Measurements from ENCODE around the gene SLC35G3. TPM values are rescaled to one million over a fixed set of nuclear protein-coding genes. Genes with fewer than 3 reads are reported as not detected.

Gene SLC35G3
- total RNA-seq, 1 experiment from 2014 or later, result not detected

DNA sequence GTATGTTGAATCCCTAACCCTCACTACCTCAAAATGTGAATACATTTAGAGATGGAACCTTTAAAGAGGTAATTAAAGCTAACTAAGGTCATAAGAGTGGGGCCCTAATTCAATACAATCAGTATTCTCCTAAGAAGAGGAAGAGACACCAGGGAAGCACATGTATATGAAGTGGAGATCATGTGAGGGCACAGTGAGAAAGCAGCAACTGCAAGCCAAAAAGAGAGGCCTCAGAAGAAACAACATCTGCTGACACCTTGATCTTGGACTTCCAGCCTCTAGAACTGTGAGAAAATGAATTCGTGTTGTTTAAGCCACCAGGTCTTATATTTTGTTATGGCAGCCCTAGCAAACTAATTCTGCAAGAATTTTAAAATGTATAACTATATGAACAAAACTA, 35.4 kb upstream of the SLC35G3 start:
- Mint-ChIP-seq H3K9me3 (ENCODE audit: unreplicated experiment) (no peaks in the 10 kb centered on the region), H3K27me3 (ENCODE audit: insufficient read depth, unreplicated experiment) (peaks cover 14% of the 10 kb centered on the region), H3K27ac (ENCODE audit: low read depth, unreplicated experiment) (no peak overlapping the region), H3K4me3 (ENCODE audit: unreplicated experiment) (no peak overlapping the region), H3K4me1 (ENCODE audit: insufficient read depth, unreplicated experiment) (no peaks in the 10 kb centered on the region), H3K36me3 (ENCODE audit: insufficient read depth, unreplicated experiment) (no peaks in the 10 kb centered on the region)
- ChIA-PET POLR2A (no interaction called here), CTCF (interaction anchor here (1.8 kb wide), 1 partner anchor 8 kb away, joined by 5 read pairs; no protein-coding TSS in a partner anchor)
- intact Hi-C loops (cut with micrococcal nuclease), result no loop called here
- no TSS peak for BruUV-seq (replicated peaks)
- no peak for DNase-seq (ENCODE audit: unreplicated experiment)
- TF ChIP-seq, protein P1, sequence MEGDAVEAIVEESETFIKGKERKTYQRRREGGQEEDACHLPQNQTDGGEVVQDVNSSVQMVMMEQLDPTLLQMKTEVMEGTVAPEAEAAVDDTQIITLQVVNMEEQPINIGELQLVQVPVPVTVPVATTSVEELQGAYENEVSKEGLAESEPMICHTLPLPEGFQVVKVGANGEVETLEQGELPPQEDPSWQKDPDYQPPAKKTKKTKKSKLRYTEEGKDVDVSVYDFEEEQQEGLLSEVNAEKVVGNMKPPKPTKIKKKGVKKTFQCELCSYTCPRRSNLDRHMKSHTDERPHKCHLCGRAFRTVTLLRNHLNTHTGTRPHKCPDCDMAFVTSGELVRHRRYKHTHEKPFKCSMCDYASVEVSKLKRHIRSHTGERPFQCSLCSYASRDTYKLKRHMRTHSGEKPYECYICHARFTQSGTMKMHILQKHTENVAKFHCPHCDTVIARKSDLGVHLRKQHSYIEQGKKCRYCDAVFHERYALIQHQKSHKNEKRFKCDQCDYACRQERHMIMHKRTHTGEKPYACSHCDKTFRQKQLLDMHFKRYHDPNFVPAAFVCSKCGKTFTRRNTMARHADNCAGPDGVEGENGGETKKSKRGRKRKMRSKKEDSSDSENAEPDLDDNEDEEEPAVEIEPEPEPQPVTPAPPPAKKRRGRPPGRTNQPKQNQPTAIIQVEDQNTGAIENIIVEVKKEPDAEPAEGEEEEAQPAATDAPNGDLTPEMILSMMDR (IDR thresholded peaks at IDR 0.05; ENCODE audit: unreplicated experiment), result no peak

DNA sequence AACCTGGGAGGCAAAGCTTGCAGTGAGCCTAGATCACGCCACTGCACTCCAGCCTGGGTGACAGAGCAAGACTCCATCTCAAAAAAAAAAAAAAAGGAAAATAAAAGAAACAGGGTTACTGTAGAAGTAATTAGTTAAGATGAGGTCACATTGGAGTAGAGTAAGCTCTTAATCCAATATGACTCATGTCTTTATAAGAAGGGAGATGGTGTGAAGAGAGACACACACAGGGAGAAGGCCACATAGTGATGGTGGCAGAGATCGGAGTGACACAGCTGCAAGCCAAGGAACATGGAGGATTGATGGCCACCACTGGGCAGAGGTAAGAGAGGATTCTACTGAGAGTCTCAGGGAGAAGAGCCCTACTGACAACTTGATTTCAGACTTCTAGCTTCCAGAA, 33.4 kb upstream of the SLC35G3 start:
- no peak overlapping the region for H3K4me3 Mint-ChIP-seq (ENCODE audit: unreplicated experiment)
- no TSS peak for BruUV-seq (replicated peaks)

DNA sequence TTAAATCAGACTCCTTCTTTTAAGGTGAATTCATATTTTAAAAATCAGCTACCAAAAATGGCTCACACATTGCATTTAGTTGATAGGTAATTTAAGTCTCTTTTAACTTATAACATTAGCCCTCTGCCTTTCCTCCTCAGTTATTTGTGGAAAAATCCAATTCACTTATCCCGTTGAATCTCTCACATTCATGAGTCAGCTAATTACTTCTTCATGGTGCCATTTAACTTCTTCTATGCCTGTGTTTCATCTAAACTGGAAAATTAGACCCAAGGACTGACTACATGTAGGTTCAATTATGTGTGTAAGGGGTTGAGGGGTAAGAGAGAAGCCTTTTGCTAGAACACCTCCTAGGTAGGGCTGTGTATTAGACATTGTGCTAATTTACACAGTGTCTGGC, 30.2 kb upstream of the SLC35G3 start:
- Mint-ChIP-seq H3K27ac (ENCODE audit: low read depth, unreplicated experiment) (no peak overlapping the region), H3K27me3 (ENCODE audit: insufficient read depth, unreplicated experiment) (no peaks in the 10 kb centered on the region), H3K4me1 (ENCODE audit: insufficient read depth, unreplicated experiment) (no peaks in the 10 kb centered on the region), H3K4me3 (ENCODE audit: unreplicated experiment) (no peak overlapping the region), H3K9me3 (ENCODE audit: unreplicated experiment) (no peaks in the 10 kb centered on the region), H3K36me3 (ENCODE audit: insufficient read depth, unreplicated experiment) (no peaks in the 10 kb centered on the region)
- DNase-seq (ENCODE audit: unreplicated experiment), result no peak
- CTCF ChIA-PET, result interaction anchor here (0.6 to 0.7 kb wide), 3 partner anchors 14 to 105 kb away, joined by 3 to 4 read pairs (median 3); no protein-coding TSS in a partner anchor
- TF ChIP-seq, protein P1 (IDR thresholded peaks at IDR 0.05; ENCODE audit: unreplicated experiment), result no peak
- intact Hi-C loops (cut with micrococcal nuclease), result no loop called here
- no TSS peak for BruUV-seq (replicated peaks)
- POLR2A ChIA-PET, result no interaction called here

More for the DNA sequence above, 33.4 kb upstream of the SLC35G3 start:
- POLR2A ChIA-PET, result no interaction called here
- peaks cover 14% of the 10 kb centered on the region for H3K27me3 Mint-ChIP-seq (ENCODE audit: insufficient read depth, unreplicated experiment)
- CTCF ChIA-PET, result interaction anchor here (0.6 to 1.8 kb wide), 5 partner anchors 10 to 545 kb away, joined by 3 to 6 read pairs (median 4); no protein-coding TSS in a partner anchor
- intact Hi-C loops (cut with micrococcal nuclease), result no loop called here
- no peak overlapping the region for H3K27ac Mint-ChIP-seq (ENCODE audit: low read depth, unreplicated experiment)
- no peaks in the 10 kb centered on the region for H3K4me1 Mint-ChIP-seq (ENCODE audit: insufficient read depth, unreplicated experiment)
- H3K9me3 Mint-ChIP-seq (ENCODE audit: unreplicated experiment), result no peaks in the 10 kb centered on the region
- no peaks in the 10 kb centered on the region for H3K36me3 Mint-ChIP-seq (ENCODE audit: insufficient read depth, unreplicated experiment)
- no peak for DNase-seq (ENCODE audit: unreplicated experiment)
- TF ChIP-seq, protein P1 (IDR thresholded peaks at IDR 0.05; ENCODE audit: unreplicated experiment), result no peak

DNA sequence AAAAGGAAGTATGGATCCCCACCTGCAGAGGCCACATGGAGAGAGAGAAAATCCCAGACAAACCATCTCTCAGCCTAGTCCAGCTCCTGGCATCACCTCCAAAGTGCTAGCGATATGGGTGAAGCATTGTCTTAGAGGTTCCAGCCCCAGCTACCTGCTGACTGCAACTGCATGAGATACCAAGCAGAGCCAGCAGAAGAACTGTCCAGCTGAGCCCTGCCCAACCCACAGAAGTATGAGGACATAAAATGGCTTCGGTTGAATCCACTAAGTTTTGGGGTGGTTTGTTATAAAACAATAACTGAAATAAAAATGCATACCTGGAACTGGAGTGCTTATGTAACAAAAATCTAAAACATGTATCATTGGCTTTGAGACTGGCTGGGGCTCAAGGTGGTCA, 28.3 kb upstream of the SLC35G3 start:
- POLR2A ChIA-PET, result interaction anchor here (0.9 kb wide), 1 partner anchor 13 kb away, joined by 4 read pairs; no protein-coding TSS in a partner anchor
- Mint-ChIP-seq H3K4me1 (ENCODE audit: insufficient read depth, unreplicated experiment) (no peaks in the 10 kb centered on the region), H3K36me3 (ENCODE audit: insufficient read depth, unreplicated experiment) (no peaks in the 10 kb centered on the region), H3K4me3 (ENCODE audit: unreplicated experiment) (no peak overlapping the region), H3K9me3 (ENCODE audit: unreplicated experiment) (no peaks in the 10 kb centered on the region), H3K27me3 (ENCODE audit: insufficient read depth, unreplicated experiment) (no peaks in the 10 kb centered on the region), H3K27ac (ENCODE audit: low read depth, unreplicated experiment) (no peak overlapping the region)
- TF ChIP-seq, protein P1 (IDR thresholded peaks at IDR 0.05; ENCODE audit: unreplicated experiment), result no peak
- CTCF ChIA-PET, result interaction anchor here (1.0 kb wide), 1 partner anchor 9 kb away, joined by 4 read pairs; no protein-coding TSS in a partner anchor
- BruUV-seq (replicated peaks), result no TSS peak
- no peak for DNase-seq (ENCODE audit: unreplicated experiment)
- intact Hi-C loops (cut with micrococcal nuclease), result no loop called here
